T-helper 22 cell (primary cell): Measurements from ENCODE around the gene GNAI2.
"Not testable (repeated sequence)": the region's sequence is repeated elsewhere in the genome, so short reads cannot be mapped to it uniquely, and the experiment has no call there.

Experiments
- DNase-seq: peaks from one replicate; pipeline ENCODE4 v3.0.0-alpha.2; 2020; ENCODE audit warnings: low read depth

Gene GNAI2

DNA sequence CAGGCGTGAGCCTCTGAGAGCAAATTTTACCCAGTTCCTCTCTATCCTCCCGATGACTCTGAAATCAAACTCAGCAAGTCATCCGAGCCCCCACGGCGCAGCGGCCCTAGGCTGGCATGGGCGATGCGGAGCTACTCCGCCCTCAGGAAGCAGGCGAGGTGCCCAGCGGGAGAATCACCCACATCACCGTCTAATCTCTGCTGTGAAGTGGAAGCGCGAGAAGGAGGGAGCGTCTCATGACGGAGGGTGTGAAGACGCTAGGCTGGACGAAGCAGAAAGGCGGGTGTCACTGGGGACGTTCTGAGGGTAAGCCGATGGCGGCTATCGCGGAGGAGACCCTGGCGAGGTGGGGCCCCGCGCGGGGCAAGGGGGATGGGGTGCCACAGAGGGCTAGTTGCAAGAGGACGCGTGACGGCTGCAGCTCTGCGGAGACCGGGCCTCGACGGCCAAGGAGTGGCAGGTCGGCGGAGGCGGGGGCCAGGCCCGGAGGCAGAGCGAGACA lies 9.1 kb upstream of the GNAI2 start:
- DNase-seq, result peak; percentile 28

- DNase-seq, result peak; percentile 87
These were observed 8.4 kb upstream of the GNAI2 start for GRCh38 chr3:50227390-50228183.

GRCh38 chr3:50228184-50228763 lies 7.7 kb upstream of the GNAI2 start:
- DNase-seq, result not testable (repeated sequence)

DNA sequence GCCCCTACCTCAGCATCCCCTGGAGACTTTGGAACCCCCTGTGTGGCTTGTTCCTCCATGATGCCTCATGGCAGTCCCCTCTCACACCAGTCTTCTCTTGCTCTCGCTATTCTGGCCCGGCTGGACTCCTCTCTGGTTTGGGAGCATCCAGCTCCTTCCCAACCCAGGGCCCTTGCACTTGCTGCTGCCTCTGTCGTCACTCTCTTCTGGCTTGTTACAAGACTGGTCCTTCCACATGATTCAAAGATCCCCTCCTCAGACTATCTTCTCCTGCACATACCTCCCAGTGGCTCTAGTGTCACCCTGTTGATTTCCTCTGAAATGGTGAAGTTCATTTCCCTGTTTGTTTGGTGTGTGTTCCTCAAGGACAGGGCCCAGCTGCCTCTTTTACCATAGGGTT lies 6.5 kb upstream of the GNAI2 start:
- no peak for DNase-seq

GRCh38 chr3:50230104-50230793 lies 5.8 kb upstream of the GNAI2 start:
- DNase-seq, result no peak

GRCh38 chr3:50230794-50231125 lies 5.2 kb upstream of the GNAI2 start:
- no peak for DNase-seq

GRCh38 chr3:50231581-50231980 lies 4.4 kb upstream of the GNAI2 start:
- no peak for DNase-seq

GRCh38 chr3:50232303-50232702 lies 3.7 kb upstream of the GNAI2 start:
- DNase-seq, result no peak

DNA sequence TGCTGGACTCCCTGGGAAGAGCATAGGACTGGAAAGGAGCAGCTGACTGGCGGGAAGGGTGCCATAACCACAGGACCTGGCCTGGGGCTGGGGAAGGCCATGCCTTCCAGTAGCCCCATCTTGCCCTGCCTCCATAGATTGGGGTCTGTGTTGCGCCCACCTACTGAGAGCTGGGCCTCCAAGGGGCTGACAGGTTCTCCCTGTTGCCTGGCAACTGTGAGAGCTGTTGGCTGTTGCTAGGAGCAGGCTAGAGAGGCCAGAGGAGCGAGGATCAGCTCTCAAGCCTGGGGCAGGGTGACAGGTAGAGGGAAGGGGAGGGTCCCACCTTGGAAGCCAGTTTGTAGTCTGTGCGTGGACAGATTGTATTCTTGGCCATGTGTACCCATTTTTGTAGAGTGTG lies 2.8 kb upstream of the GNAI2 start:
- DNase-seq, result no peak

DNA sequence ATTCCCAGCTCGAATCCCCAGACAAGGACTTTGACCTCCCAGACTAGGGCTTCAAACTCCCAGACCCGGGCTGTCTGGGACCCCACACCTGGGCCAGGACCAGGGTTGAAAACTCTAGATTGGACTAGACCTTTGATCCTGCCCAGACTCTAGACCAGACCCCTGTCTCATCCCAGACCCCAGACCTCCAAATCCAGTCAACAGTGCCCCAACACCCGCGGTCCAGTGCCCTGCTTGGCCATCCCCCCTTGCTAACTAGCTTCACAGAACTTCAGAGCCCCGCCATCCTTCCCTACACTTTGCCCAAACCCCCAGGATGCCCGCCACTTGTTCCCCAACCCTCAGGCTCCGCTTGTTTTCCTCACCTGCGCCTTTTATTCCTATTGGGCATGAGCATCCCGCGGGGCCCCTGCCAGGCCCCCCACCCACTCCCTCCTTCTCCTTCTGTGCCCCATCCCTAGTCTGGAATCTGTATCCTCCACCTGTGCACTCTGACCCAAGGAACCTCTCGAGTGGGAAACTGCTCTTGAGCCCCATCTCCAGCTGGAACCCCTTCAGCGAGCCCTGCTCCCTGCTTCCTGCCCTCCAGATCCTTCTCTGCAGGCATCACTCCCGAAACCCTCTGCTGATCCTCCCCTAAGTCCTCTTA lies 604 bp downstream of the GNAI2 start:
- no peak for DNase-seq

DNA sequence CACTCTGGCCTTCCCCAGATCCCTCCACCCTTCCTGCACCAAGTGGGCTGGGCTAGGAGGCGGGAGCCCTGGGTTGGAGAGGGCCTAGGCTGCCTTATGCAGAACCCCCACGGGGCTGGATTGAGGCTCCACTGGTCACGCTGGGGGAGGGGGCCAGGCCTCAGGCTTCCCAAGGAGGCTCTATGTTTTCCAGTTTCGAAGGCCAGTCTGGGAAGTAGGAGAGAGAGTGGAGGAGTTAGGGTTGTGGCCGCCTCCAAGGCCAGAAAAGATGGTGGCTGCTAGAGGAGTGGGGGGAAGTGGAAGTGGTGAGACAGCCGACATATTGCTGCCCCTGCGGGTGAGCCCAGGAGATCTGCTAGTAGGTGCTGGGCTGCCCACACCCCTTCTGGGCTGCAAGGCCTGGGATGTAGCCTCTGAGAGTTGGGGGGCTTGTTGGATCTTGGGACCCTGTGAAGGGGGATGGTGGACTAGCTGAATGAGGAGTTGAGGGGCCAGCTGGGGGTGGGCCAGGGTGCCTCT lies 1.2 kb downstream of the GNAI2 start:
- DNase-seq, result no peak

DNA sequence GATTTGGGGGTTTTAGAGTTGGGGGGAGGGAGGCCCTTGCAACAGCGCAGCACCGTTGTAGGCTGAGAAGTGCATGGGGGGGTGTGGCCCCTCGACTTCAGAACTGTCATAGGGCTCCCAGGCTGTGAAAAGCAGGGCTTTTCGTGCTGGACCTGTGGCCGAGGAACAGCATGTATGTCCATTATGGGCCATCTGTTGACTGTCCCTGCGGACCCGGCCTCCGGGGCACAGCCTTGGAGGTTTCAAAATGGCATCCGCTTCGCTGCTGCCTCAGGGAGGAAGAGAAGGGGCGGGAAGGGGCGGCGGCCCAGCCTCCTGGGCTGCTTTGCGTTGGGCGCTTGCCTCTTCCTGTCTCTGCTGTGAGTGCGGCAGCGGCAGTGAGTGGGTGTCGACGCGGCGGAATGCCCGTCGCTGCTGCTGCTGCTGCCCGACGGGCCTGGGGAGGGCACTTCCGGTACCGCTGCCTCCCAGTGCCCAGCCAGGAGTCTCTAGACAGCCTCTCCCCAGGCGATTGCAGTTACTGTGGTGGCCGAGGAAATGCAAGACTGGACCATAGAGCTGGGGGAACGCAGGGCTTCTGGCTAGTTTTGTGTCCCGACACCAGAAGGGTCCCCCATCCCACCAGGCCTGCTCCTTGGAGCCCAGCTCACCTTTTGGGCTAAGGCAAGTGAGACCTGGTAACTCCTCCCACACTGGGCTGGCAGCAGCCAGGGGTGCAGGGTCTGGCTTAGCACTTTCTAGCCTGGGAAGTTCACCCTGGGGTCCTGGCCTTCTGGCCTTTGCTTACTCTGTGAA lies 1.9 kb downstream of the GNAI2 start:
- peak; percentile 78 for DNase-seq

GRCh38 chr3:50238549-50239026 lies 2.6 kb downstream of the GNAI2 start:
- no peak for DNase-seq

DNA sequence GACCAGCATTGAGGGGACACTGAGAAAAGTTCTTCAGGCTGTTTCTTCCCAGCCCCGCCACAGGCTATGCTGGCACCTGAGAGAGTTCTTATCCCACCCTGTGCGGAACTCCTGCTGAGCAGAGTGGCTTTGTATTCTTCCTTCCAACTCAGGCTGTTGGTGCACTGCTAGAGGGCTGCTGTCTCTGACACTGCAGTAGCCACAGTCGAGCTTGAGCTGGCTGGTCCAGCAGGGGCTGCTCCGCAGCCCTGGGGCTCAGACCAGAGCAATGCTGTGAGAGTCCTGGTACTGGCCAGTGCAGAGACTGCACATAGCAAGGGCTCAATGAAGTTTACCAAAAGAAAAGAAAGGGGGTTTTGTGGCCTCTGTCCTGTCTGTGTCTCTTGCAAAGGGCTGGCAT lies 3.6 kb downstream of the GNAI2 start:
- no peak for DNase-seq

- no peak for DNase-seq
These were observed 5.2 kb downstream of the GNAI2 start for GRCh38 chr3:50241163-50241562.

GRCh38 chr3:50241713-50242380 lies 5.8 kb downstream of the GNAI2 start:
- no peak for DNase-seq

DNA sequence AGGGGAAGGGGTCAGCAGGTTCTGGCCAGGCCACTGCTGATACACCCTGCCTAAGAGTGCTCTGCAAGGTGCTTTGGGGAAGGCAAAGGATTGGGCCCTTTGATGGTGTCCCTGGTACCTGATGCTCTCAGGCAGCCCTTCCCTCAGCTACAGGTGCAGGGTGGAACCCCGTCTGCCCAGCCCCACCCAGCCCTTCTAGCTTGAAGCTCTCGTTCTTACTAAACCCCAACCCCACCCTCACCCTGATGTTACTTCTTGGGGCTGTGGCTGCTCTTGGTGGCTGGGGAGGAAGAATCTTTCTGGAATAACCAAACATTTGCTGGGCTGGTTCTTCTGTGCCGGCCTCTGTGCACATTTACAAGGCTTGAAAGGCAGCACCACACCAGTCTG lies 6.4 kb downstream of the GNAI2 start:
- no peak for DNase-seq

DNA sequence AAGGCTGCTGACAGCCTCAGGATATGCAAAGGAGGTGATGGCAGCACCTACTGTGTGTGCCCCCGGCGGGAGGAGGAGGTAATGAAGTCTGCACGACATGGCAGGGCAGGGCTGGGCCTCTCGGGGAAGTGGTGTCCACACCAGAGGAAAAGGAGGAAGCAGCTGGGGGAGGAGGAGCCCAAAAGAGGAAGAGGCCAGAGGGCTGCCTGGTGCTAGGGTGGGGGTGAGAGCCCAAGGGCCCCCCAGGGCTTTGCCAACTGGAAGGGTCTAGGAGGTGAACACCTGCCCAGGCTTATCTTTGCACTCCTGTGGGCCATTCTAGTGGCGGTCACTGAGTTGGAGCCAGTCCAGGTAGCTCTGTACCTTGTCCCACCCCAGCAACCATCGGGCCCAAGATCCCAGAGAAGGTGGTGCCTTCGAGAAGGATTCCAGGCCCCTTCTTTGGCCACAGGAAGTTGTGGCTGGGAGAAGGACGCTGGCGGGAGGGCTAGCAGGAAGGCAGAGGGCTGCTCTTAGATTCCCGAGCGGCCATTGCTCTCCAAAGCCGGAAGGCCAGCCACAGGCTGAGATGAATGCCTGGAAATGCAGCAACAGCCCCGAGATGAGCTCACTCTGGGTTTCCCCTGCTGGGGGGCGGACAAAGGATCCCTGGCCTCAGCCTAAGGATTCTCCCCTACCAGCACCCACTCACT lies 7.0 kb downstream of the GNAI2 start:
- peak; percentile 43 for DNase-seq

DNA sequence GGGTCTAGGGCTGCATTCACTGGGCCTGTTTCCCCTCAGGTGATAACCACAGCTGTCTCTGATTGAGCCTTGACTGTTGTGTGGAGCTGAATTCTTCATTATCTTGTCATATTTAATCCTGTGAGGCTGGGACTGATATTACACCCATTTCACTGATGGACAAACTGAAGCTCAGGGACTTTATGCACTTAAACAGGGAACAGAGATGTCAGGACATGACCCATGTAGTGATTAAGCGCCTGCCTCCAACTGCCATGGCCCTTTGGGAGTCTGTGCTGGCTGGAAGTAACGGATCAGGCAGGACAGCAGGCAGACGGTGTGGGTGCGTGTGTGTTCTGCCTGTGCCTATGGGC lies 7.5 kb downstream of the GNAI2 start:
- DNase-seq, result no peak

DNA sequence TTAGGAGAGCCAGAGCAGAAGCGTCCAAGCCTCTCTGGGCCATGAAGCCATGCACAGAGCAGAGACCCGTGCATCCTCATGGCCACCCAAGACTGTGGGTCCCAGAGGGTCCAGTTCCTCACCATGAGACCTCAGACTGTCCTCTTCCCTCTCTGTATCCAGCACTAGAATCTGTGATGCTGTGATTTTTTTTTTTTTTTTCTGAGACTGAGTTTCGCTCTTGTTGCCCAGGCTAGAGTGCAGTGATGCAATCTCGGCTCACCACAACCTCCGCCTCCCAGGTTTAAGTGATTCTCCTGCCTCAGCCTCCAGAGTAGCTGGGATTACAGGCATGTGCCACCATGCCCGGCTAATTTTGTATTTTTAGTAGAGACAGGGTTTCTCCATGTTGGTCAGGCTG lies 8.8 kb downstream of the GNAI2 start:
- DNase-seq, result not testable (repeated sequence)
